A549 treated with Hydrocortisone at 1 μM for 4 hours (cell line): ENCODE data around the gene VPS37C. TPM values are rescaled to one million over a fixed set of nuclear protein-coding genes. Genes with fewer than 3 reads are reported as not detected.

ENCODE experiments used
- total RNA-seq: library from RNA; stranded (reverse); fragments of 200-300 nt; extraction: Qiagen RNA extraction; gene quantifications from 5 replicates; pipeline ENCODE4 v1.2.3, GENCODE V29; 2022

The VPS37C gene
- 16.4 to 18.2 TPM (median 17.6 TPM) in 5 replicates for total RNA-seq

GRCh38 chr11:61161190-61162091, at the start of gene VPS37C:
VPS37C (minus strand) TSS chr11:61161426; CDS start chr11:61138829, 22,597 bp downstream.

GRCh38 chr11:61202950-61203746, 41.9 kb upstream of the VPS37C start, which contains the start of gene PGA3:
PGA3 (plus strand) TSS chr11:61203515; CDS start chr11:61203565, 50 bp downstream.

Other genes starting within 250 kb of the VPS37C start
- 107 to 134 TPM (median 124 TPM) in 5 replicates for gene TMEM109, start 247.3 kb downstream of the VPS37C start, total RNA-seq
- gene TMEM132A, start 237.0 kb downstream of the VPS37C start, total RNA-seq, result 92.5 to 131 TPM (median 123 TPM) in 5 replicates
- not detected in 5 replicates for gene SLC15A3, start 209.2 kb downstream of the VPS37C start, total RNA-seq
- gene CD6, start 189.7 kb downstream of the VPS37C start, total RNA-seq, result 0.08 to 0.22 TPM (median 0.21 TPM) in 5 replicates
- not detected in 5 replicates for gene CD5, start 58.9 kb downstream of the VPS37C start, total RNA-seq
- gene PGA3, start 42.1 kb upstream of the VPS37C start, total RNA-seq, result not detected in 5 replicates
- 0.18 TPM in 1 of 5 replicates, not detected in the others for gene PGA4, start 60.9 kb upstream of the VPS37C start, total RNA-seq
- gene PGA5, start 79.7 kb upstream of the VPS37C start, total RNA-seq, result not detected in 5 replicates
- 0.51 to 0.97 TPM (median 0.69 TPM) in 5 replicates for gene VWCE, start 133.9 kb upstream of the VPS37C start, total RNA-seq
- gene DDB1, start 171.7 kb upstream of the VPS37C start, total RNA-seq, result 158 to 196 TPM (median 162 TPM) in 5 replicates
- gene TKFC, start 171.8 kb upstream of the VPS37C start, total RNA-seq, result 45.9 to 74.7 TPM (median 72.6 TPM) in 5 replicates
- 41.1 to 44.9 TPM (median 44.2 TPM) in 5 replicates for gene CYB561A3, start 200.5 kb upstream of the VPS37C start, total RNA-seq
- 65.3 to 104 TPM (median 94.7 TPM) in 5 replicates for gene TMEM138, start 200.9 kb upstream of the VPS37C start, total RNA-seq
- gene TMEM216, start 231.2 kb upstream of the VPS37C start, total RNA-seq, result 16.1 to 17.1 TPM (median 16.7 TPM) in 5 replicates